Measurements from ENCODE around the gene LRMDA. TPM values are rescaled to one million over a fixed set of nuclear protein-coding genes. Genes with fewer than 3 reads are reported as not detected.
A peak's percentile ranks its signal among the peaks of the same experiment; 100 is the strongest.

LRMDA gene
- total RNA-seq, 1 donor, result 32.6 TPM

- DNase-seq (ENCODE audit: low read depth in 2 of 3, low spot score in 2 of 3), result no peak
Measured at GRCh38 chr10:75418712-75419111, 12.7 kb upstream of the LRMDA start.

DNA sequence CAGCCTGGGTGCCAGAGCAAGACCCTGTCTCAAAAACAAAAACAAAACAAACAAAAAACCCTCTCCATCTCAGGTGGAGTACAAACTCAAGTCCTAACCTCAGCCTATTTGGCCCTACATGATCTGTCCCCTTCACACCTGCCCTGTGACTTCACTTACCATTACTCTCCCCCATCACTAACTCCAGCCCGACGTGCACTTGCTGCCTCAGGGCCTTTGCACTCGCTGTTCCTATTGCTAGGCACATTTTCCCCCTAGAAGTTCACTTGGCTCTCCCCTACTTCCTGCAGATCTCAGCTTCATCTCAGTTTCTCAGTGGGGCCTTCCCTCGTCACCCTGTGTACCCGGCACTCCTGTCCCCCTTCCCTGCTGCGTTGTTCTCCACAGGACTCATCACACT, 8.5 kb upstream of the LRMDA start:
- DNase-seq (ENCODE audit: low read depth in 2 of 3, low spot score in 2 of 3), result no peak

DNA sequence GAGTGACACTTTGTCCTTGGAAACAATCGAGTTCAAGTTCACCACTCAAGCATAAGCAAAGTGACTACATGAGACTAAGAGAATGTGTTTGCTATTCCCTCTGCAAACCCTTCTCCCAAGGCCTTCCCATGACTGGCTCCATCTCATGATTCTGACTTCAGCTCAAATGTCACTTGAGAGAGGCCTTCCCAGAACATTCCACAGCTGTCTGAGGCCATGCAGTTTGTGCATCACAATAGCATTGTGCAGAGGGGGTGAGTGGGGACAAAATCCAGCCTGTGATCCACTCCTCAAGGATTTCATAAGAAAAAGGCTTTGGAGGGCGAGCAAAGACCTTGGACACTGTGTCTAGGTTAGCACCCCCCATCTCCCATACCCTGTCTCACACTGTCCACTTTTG, 6.9 kb upstream of the LRMDA start:
- no peak for DNase-seq (ENCODE audit: low read depth in 2 of 3, low spot score in 2 of 3)

- DNase-seq (ENCODE audit: low read depth in 2 of 3, low spot score in 2 of 3), result no peak
Measured at GRCh38 chr10:75425291-75426079, 5.9 kb upstream of the LRMDA start.

GRCh38 chr10:75426880-75427279, 4.5 kb upstream of the LRMDA start:
- no peak for DNase-seq (ENCODE audit: low read depth in 2 of 3, low spot score in 2 of 3)

GRCh38 chr10:75427951-75428350, 3.5 kb upstream of the LRMDA start:
- DNase-seq (ENCODE audit: low read depth in 2 of 3, low spot score in 2 of 3), result no peak

GRCh38 chr10:75428434-75429158, 2.8 kb upstream of the LRMDA start:
- DNase-seq (ENCODE audit: low read depth in 2 of 3, low spot score in 2 of 3), result no peak

DNA sequence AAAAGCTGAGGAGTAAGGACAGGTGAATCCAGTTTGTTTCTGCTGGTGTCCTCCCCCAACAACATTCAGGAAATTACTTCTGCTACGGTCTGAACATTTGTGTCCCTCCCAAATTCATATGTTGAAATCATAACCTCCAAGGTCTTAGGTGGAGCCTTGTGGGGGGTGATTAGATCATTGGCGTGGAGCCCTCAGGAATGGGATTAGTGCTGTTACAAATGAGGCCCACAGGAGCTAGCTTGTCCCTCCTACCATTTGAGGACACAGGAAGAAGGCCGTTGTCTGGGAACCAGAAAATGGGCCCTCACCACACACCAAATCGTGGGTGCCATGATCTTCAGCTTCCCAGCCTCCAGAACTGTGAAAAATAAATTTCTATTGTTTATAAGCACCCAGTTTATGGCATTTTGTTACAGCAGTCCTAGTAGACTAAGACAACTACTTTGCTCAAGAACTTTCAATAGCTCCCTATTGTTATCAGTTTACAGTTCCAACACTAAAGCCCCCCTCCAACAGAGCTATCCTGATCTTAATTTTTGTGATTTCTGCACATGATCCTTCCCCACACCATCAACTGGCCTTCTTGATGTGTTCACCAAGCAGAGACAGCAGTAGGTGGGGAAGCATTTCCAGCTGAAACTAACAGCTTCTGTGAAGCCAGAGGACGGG, 2.1 kb upstream of the LRMDA start:
- no peak for DNase-seq (ENCODE audit: low read depth in 2 of 3, low spot score in 2 of 3)

- DNase-seq (ENCODE audit: low read depth in 2 of 3, low spot score in 2 of 3), result peak in 2 of 3 donors; percentile 8 to 57
Measured at GRCh38 chr10:75430000-75430763, 1.2 kb upstream of the LRMDA start.

DNA sequence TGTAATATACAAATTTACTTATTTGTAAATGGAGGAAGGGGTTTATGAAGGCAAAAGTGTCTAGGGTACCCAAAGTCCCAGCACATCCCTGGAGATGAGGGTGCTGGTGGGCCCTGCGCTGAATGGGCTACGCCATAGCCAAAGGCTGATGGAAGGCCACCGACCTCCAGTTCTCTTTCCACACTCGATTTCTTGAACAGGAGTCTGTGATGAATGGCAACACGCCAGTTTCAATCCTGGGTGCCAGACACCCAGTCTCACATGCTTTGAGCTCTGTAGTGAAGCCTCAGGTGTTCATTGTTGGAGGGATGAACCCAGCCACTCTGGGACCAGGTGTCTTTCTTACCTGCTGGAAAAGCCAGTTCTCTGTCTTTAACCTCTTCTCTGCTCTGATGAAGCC, 752 bp downstream of the LRMDA start:
- no peak for DNase-seq (ENCODE audit: low read depth in 2 of 3, low spot score in 2 of 3)

GRCh38 chr10:75432763-75433162, 1.3 kb downstream of the LRMDA start:
- no peak for DNase-seq (ENCODE audit: low read depth in 2 of 3, low spot score in 2 of 3)

DNA sequence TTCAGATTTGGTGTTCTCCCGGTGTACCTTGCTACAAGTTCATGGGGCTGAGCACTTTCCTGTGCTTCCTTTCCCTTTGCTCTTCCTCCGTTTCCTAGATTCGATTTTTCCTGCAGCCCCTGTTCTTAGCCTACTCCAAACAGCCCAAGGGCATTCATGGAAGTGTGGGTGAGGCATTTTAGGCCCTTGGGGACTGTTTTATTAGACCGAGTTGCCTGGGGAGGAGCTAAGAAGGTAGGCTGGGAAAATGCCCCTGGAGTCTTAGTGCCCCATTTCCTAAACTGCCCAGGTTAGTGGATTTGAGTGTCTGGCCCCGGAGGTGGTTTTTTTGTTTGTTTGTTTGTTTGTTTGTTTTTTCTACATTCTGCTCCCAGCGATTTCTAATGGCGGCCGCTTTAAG, 1.8 kb downstream of the LRMDA start:
- DNase-seq (ENCODE audit: low read depth in 2 of 3, low spot score in 2 of 3), result no peak

DNA sequence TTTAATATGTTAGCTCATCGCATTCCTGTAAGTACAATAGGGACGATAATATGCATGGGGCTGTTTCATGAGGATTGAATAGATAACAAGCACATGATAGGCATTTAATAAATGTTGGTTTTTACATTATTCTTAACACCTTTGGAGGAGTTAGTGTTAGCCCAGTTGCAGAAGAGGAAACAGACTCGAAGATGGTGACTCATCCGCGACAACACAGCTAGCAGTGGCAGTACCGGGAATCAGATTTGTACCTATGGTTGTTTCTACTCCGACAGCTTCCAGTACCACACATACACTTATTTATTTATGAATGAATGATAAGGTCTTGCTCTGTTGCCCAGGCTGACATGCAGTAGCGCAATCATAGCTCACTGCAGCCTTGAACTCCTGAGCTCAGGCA, 2.9 kb downstream of the LRMDA start:
- DNase-seq (ENCODE audit: low read depth in 2 of 3, low spot score in 2 of 3), result peak in 2 of 3 donors; percentile 18

DNA sequence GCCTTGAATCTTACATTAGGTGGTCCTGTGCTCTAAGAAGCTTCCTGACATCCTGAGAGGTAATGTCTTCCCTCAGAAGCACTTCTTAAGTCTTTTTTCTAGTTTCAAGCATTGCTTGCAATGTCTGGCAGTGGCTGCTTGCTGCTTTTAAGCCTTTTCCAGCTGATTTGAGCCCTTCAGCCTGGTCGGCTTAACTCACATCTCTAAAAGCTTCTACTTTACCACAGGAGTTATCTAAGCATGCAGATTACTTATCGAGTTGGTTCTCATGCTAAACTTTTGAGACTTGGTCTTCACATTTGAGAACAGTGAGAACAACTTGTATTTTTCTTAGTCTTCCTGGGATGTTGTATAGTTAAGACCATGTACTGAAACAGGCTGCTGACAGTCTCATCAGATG, 3.9 kb downstream of the LRMDA start:
- no peak for DNase-seq (ENCODE audit: low read depth in 2 of 3, low spot score in 2 of 3)

DNA sequence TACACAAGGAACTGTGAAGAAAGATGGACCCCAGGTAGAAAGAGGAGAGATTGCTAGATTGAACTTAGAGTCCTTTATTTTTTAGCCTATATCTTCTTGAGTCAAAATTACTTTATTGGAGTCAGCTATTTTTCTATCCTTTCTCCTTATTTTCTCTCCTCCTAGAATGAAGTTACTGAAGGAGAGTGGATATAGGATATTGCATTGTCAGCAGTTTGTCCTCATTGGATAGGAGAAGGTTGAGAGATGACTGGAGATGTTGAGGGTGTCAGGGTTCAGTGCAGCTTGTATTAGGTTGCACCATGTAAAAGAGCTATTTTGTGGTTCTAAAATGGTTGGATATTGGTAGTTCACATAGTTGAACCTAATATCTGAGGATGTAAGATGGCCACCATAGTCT, 5.5 kb downstream of the LRMDA start:
- no peak for DNase-seq (ENCODE audit: low read depth in 2 of 3, low spot score in 2 of 3)

DNA sequence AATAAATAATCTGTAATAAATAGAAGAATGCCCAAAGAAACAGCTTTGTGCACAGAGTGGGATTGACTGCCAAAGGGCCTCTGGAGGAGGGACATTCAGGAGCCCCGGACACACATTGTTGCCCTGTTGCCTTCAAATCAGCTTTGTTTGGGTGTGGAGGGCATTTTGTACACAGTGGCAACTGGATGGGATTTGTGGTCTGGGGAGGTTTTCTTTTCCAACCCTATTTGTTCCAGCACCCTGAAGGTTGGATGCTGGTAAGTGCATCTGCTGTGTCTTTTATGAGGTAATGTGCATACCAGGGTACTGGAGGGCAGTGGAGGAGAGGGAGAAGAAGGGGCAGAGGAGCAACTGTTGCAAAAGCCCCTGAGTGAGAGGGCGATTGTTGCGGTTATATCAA, 6.3 kb downstream of the LRMDA start:
- no peak for DNase-seq (ENCODE audit: low read depth in 2 of 3, low spot score in 2 of 3)

DNA sequence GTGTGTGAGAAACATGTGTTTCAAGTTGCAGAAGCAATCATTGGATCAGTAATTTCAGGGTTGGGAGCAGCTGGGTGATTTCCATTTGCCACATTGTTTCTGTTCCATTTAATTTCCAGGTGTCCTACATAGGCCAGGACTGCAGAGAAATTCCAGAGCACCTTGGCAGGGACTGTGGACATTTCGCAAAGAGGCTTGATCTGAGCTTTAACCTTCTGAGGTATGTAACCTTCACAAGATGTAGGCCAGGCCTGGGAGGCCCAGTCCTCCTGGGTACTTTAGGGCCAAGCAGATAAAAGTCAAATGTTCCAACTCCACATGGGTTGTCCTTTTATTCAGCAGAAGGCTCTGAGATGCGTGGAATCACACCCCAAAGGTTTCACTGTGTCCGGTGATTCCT, 6.9 kb downstream of the LRMDA start:
- no peak for DNase-seq (ENCODE audit: low read depth in 2 of 3, low spot score in 2 of 3)

- DNase-seq (ENCODE audit: low read depth in 2 of 3, low spot score in 2 of 3), result no peak
Measured at GRCh38 chr10:75439811-75440210, 8.4 kb downstream of the LRMDA start.

GRCh38 chr10:75440271-75440793, 8.9 kb downstream of the LRMDA start:
- no peak for DNase-seq (ENCODE audit: low read depth in 2 of 3, low spot score in 2 of 3)

GRCh38 chr10:75441196-75441595, 9.8 kb downstream of the LRMDA start:
- no peak for DNase-seq (ENCODE audit: low read depth in 2 of 3, low spot score in 2 of 3)

DNA sequence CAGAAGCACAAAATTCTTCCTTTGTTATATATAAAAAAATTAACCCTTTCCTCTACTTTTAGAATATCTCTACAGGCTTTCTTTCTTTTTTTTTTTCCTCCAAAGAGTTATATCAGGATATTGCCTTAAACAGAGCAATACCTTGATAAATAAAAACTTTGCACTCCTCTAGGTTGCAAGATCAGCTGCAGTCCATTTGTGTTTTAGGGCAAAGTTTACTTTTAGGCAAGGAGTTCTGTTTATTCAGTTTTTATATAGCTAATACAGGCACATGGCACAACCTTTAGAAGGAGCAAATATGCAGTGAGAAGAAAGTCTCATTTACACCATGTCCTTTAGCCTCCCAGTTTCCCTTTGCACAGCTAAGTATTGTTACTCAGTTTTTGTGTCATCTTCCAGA, 10.3 kb downstream of the LRMDA start:
- DNase-seq (ENCODE audit: low read depth in 2 of 3, low spot score in 2 of 3), result no peak
